Erythroblast (primary cell): Measurements from ENCODE around the gene SGIP1.

ENCODE experiments used
- GATA1 ChIP-seq: IDR thresholded peaks from 2 replicates; pipeline ENCODE4 v1.6.1; 2011; ENCODE audit warnings: low read depth, mild to moderate bottlenecking, control low read depth, low read length, moderate library complexity
- POLR2A ChIP-seq: IDR thresholded peaks from 2 replicates; pipeline ENCODE4 v1.6.1; 2011; ENCODE audit warnings: mild to moderate bottlenecking, low read length

DNA sequence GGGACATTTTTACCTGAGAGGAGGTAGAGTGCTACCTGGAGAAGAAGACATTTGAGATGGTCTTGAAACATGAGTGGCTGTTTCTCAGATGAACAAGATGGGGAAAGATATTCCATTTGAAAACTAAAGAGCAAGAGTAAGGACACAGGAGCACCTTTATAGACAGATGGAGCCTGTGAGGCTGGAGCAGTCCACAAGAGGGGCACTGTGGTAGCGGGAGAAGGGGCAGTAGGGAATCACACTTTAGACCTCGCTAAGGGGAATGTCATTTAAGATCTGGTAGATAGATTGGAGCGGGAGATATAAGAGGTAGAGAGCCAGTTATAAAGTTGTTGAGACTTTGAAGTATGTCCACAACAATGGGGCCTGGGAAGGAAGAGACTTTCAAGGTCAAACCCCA lies 241.7 kb downstream of the SGIP1 start:
- no peak for TF ChIP-seq POLR2A
- no peak for TF ChIP-seq GATA1
